Activated naive CD8-positive, alpha-beta T cell treated with anti-CD3 and anti-CD28 coated beads, Interleukin-2, amount 50 U/mL, for 24 hours (primary cell): ENCODE results near the gene LLGL1.
A peak's percentile ranks its signal among the peaks of the same experiment; 100 is the strongest.
"Not testable (repeated sequence)": the region's sequence is repeated elsewhere in the genome, so short reads cannot be mapped to it uniquely, and the experiment has no call there.

Experiments
- ATAC-seq: fragments of 150-1000 bp; cut with Tn5 transposase; one replicate; pipeline ENCODE4 v1.10.0; 2021
- DNase-seq: peaks from one replicate; pipeline ENCODE4 v3.0.0; 2021
- H3K27ac Mint-ChIP-seq: one replicate; pipeline ENCODE4 v1.8.0; 2021; ENCODE audit warnings: mild to moderate bottlenecking, mixed read lengths
- H3K27me3 Mint-ChIP-seq: one replicate; pipeline ENCODE4 v1.8.0; 2021; ENCODE audit warnings: mixed read lengths
- H3K36me3 Mint-ChIP-seq: one replicate; pipeline ENCODE4 v1.8.0; 2021; ENCODE audit warnings: low read depth, mixed read lengths
- H3K4me1 Mint-ChIP-seq: one replicate; pipeline ENCODE4 v1.8.0; 2021; ENCODE audit warnings: mixed read lengths
- H3K4me3 Mint-ChIP-seq: one replicate; pipeline ENCODE4 v1.8.0; 2021; ENCODE audit warnings: mild to moderate bottlenecking, moderate library complexity, mixed read lengths
- H3K9me3 Mint-ChIP-seq: one replicate; pipeline ENCODE4 v1.8.0; 2021; ENCODE audit warnings: mixed read lengths

LLGL1 gene

DNA sequence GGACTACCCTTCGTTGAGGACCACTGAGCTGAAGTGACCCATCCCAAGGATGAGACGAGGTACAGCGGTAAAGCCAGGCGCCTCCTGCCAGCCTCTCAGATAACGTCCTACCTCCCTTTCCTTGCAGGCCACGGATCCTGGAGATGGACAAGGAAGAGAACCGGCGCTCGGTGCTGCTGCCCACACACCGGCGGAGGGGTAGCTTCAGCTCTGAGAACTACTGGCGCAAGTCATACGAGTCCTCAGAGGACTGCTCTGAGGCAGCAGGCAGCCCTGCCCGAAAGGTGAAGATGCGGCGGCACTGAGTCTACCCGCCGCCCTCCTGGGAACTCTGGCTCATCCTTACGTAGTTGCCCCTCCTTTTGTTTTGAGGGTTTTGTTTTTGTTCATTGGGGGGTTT is 17.3 kb upstream of the LLGL1 start:
- ATAC-seq (no peak), DNase-seq (no peak)
- Mint-ChIP-seq H3K27ac (no peak overlapping the region), H3K4me3 (no peak overlapping the region), H3K36me3 (peaks cover 20% of the 10 kb centered on the region), H3K4me1 (no peaks in the 10 kb centered on the region), H3K9me3 (no peaks in the 10 kb centered on the region), H3K27me3 (no peaks in the 10 kb centered on the region)

DNA sequence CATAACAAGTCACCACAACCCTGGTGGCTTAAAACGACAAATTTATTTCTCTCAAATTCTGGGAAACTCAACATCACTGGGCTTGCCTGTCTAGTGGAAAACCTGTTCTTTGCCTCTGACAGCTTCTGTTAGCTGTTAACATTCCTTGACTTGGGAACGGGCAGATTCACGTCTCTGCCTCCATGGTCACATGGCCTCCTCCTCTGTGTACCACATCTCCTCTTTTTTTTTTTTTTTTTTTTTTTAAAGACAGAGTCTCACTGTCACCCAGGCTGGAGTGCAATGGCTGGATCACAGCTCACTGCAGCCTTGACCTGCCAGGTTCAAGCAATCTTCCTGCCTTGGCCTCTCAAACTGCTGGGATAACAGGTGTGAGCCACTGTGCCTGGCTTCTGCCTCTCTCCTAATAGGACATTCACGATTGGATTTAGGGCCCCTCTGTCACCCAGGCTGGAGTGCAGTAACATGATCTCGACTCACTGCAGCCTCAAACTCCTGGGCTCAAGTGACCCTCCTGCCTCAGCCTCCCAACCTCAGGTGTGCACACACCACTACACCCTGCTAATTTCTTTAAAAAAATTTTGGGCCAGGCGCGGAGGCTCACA is 11.7 kb upstream of the LLGL1 start:
- Mint-ChIP-seq H3K36me3 (peaks cover 10% of the 10 kb centered on the region), H3K27me3 (no peaks in the 10 kb centered on the region), H3K9me3 (no peaks in the 10 kb centered on the region), H3K27ac (no peak overlapping the region), H3K4me1 (no peaks in the 10 kb centered on the region), H3K4me3 (no peak overlapping the region)
- ATAC-seq (no peak), DNase-seq (no peak)

- not testable (repeated sequence) for H3K9me3 Mint-ChIP-seq, H3K27me3 Mint-ChIP-seq, H3K4me3 Mint-ChIP-seq, H3K27ac Mint-ChIP-seq, DNase-seq, H3K4me1 Mint-ChIP-seq, H3K36me3 Mint-ChIP-seq, ATAC-seq
Observed at GRCh38 chr17:18216906-18217305, 8.5 kb upstream of the LLGL1 start.

- Mint-ChIP-seq H3K27me3 (no peaks in the 10 kb centered on the region), H3K9me3 (no peaks in the 10 kb centered on the region), H3K4me1 (no peaks in the 10 kb centered on the region), H3K4me3 (no peak overlapping the region), H3K36me3 (no peaks in the 10 kb centered on the region), H3K27ac (no peak overlapping the region)
- ATAC-seq, result peak; percentile 80
- DNase-seq, result peak; percentile 82
Observed at GRCh38 chr17:18217412-18218015, 7.9 kb upstream of the LLGL1 start.

GRCh38 chr17:18218756-18219415 is 6.5 kb upstream of the LLGL1 start:
- no peak for DNase-seq
- no peak for ATAC-seq
- Mint-ChIP-seq H3K27ac (no peak overlapping the region), H3K27me3 (no peaks in the 10 kb centered on the region), H3K9me3 (no peaks in the 10 kb centered on the region), H3K4me3 (no peak overlapping the region), H3K4me1 (no peaks in the 10 kb centered on the region), H3K36me3 (no peaks in the 10 kb centered on the region)

DNA sequence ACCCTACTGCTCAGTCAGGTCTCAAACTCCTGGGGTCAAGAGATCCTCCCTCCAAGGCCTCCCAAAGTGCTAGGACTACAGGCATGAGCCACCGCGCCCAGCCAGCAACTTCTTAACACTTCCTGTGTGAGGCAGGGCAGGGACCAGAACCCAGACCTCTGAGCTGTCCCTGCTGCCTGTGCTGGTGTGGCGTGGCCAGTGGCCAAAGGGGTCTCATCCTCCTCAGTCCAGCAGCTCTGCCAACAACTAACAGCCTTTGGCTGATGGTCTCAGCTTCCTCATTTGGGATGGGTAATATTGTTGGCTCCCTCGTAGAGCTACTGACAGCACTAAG is 1.4 kb upstream of the LLGL1 start:
- Mint-ChIP-seq H3K4me3 (no peak overlapping the region), H3K27me3 (no peaks in the 10 kb centered on the region), H3K27ac (no peak overlapping the region), H3K4me1 (peaks cover 16% of the 10 kb centered on the region), H3K9me3 (no peaks in the 10 kb centered on the region), H3K36me3 (no peaks in the 10 kb centered on the region)
- ATAC-seq (no peak), DNase-seq (no peak)

- H3K9me3 Mint-ChIP-seq, result no peaks in the 10 kb centered on the region
- DNase-seq, result no peak
- H3K27me3 Mint-ChIP-seq, result no peaks in the 10 kb centered on the region
- ATAC-seq, result no peak
- H3K4me1 Mint-ChIP-seq, result peaks cover 16% of the 10 kb centered on the region
- H3K36me3 Mint-ChIP-seq, result no peaks in the 10 kb centered on the region
- peak overlapping the region; percentile 73 for H3K4me3 Mint-ChIP-seq
- peak overlapping the region; percentile 54 for H3K27ac Mint-ChIP-seq
Observed at GRCh38 chr17:18224387-18225120, 881 bp upstream of the LLGL1 start.

DNA sequence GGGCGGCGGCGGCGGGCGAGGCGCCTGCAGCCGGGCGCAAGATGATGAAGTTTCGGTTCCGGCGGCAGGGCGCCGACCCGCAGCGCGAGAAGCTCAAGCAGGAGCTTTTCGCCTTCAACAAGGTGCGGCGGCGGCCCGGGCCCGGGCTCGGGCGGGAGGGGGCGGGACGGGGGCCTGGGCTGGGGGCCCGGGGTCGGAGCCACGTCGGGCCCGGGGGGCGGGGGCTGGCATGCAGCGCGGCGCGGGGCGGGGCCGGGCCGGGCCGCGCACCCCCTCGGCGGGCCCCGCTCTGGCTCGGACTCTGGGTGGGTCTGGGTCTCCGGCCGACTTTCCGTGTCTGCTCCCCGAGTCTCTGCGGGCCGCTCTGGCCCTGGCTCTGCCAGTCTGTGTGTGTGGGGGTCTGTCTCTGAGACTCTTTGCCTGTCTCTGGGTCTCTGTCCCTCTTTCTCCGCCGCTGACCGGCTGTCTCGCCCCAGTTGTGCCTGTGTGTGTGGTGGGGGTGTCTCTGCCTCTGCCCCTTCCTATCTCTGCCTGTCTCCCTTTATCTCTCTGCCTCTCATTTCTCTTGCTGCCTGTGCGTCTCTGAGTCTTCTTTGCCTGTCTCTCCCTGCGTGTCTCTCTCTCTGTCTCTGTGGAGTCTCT is 328 bp downstream of the LLGL1 start:
- H3K27ac Mint-ChIP-seq, result peak overlapping the region; percentile 93
- no peaks in the 10 kb centered on the region for H3K9me3 Mint-ChIP-seq
- ATAC-seq (peak; percentile 14), DNase-seq (no peak)
- H3K27me3 Mint-ChIP-seq, result no peaks in the 10 kb centered on the region
- peak overlapping the region; percentile 100 for H3K4me3 Mint-ChIP-seq
- no peaks in the 10 kb centered on the region for H3K36me3 Mint-ChIP-seq
- peaks cover 16% of the 10 kb centered on the region for H3K4me1 Mint-ChIP-seq

GRCh38 chr17:18226284-18226945 is 980 bp downstream of the LLGL1 start:
- H3K27me3 Mint-ChIP-seq, result no peaks in the 10 kb centered on the region
- H3K4me1 Mint-ChIP-seq, result peaks cover 16% of the 10 kb centered on the region
- no peaks in the 10 kb centered on the region for H3K9me3 Mint-ChIP-seq
- H3K4me3 Mint-ChIP-seq, result peak overlapping the region; percentile 100
- H3K27ac Mint-ChIP-seq, result peak overlapping the region; percentile 93
- no peaks in the 10 kb centered on the region for H3K36me3 Mint-ChIP-seq
- DNase-seq (peak; percentile 31), ATAC-seq (no peak)

GRCh38 chr17:18227635-18228034 is 2.2 kb downstream of the LLGL1 start:
- Mint-ChIP-seq H3K4me1 (peaks cover 16% of the 10 kb centered on the region), H3K9me3 (no peaks in the 10 kb centered on the region), H3K27ac (no peak overlapping the region), H3K27me3 (no peaks in the 10 kb centered on the region), H3K36me3 (no peaks in the 10 kb centered on the region), H3K4me3 (no peak overlapping the region)
- no peak for ATAC-seq
- DNase-seq, result no peak

DNA sequence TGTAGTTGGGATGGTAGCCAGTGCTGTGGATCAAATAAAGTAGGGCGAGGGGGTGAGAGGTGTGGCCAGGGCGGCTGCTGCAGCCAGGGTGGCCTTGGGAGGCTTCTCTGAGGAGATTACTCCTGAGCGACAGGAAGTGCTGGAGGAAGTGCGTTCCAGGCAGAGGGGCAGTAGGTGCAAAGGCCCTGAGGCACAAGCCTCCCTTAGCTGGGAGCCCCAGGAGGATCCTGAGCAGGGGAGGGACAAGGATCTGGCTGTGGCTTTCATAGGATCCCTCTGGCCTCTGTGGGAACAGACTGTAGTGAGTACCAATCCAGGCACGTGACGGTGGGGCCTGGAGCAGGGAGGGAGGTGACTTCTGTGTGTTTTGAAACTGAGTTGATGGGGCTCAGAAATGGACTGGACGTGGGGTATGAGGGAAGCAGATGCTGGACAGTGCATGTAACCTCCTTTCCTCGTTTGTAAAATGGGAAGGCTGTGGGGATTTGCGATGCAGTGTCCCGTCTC is 2.8 kb downstream of the LLGL1 start:
- peaks cover 16% of the 10 kb centered on the region for H3K4me1 Mint-ChIP-seq
- H3K27me3 Mint-ChIP-seq, result no peaks in the 10 kb centered on the region
- no peak overlapping the region for H3K27ac Mint-ChIP-seq
- ATAC-seq, result no peak
- no peak overlapping the region for H3K4me3 Mint-ChIP-seq
- no peak for DNase-seq
- H3K36me3 Mint-ChIP-seq, result no peaks in the 10 kb centered on the region
- H3K9me3 Mint-ChIP-seq, result no peaks in the 10 kb centered on the region

DNA sequence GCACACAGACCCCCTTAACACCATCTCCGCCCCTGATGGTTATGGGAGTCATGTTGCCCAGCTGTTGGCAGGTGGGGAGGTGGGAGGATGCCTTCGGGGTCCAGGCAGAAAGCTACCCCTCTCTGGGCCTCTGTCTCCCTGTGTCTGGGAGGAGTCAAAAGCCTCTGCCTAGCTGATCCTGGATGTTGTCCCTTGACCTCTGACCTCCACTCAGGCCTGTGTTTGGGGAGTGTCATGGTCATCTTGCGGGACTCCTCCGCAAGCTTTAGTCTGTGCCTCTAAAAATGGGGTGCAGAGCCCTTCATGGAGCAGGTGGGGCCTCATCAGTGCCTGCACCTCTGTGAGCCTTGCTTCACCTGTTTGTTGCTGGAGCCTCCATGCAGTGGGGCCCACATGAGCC is 3.8 kb downstream of the LLGL1 start:
- peaks cover 16% of the 10 kb centered on the region for H3K4me1 Mint-ChIP-seq
- H3K27ac Mint-ChIP-seq, result no peak overlapping the region
- DNase-seq, result no peak
- H3K36me3 Mint-ChIP-seq, result no peaks in the 10 kb centered on the region
- H3K27me3 Mint-ChIP-seq, result no peaks in the 10 kb centered on the region
- no peak for ATAC-seq
- no peaks in the 10 kb centered on the region for H3K9me3 Mint-ChIP-seq
- no peak overlapping the region for H3K4me3 Mint-ChIP-seq

- H3K27ac Mint-ChIP-seq, result no peak overlapping the region
- H3K4me3 Mint-ChIP-seq, result no peak overlapping the region
- peaks cover 16% of the 10 kb centered on the region for H3K4me1 Mint-ChIP-seq
- DNase-seq (no peak), ATAC-seq (no peak)
- H3K36me3 Mint-ChIP-seq, result no peaks in the 10 kb centered on the region
- H3K27me3 Mint-ChIP-seq, result no peaks in the 10 kb centered on the region
- H3K9me3 Mint-ChIP-seq, result no peaks in the 10 kb centered on the region
Observed at GRCh38 chr17:18229771-18230170, 4.3 kb downstream of the LLGL1 start.
